Measurements from ENCODE around the gene CD68.
"Not testable (repeated sequence)": the region's sequence is repeated elsewhere in the genome, so short reads cannot be mapped to it uniquely, and the experiment has no call there.

The CD68 gene

DNA sequence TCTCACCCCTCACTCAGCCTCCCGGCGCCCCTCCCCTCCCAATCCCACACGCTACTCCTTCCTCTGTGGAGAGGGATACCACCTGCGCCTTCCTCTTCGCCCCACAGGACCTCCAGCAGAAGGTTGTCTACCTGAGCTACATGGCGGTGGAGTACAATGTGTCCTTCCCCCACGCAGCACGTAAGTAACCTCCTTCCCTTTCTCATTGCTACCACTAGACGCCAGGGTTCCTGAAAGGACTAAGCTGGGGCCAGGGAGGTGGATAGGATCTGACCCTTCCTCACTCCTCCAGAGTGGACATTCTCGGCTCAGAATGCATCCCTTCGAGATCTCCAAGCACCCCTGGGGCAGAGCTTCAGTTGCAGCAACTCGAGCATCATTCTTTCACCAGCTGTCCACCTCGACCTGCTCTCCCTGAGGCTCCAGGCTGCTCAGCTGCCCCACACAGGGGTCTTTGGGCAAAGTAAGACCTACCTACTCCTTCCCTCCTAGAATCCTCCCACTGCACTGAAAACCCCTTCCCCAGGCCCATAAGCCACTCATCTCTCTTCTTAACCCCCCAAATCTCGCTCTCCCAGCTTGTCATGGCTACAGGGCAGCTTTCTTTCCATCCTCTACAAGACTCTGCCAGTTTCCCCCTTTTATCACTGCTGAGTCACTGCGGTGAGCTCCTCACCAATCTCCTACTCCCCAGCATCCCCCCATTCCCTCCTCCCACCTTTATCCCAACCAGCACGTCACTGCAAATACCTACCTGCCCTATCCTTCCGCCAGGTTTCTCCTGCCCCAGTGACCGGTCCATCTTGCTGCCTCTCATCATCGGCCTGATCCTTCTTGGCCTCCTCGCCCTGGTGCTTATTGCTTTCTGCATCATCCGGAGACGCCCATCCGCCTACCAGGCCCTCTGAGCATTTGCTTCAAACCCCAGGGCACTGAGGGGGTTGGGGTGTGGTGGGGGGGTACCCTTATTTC is 1.5 kb downstream of the CD68 start:
- no peak for DNase-seq (ENCODE audit: low read depth)

DNA sequence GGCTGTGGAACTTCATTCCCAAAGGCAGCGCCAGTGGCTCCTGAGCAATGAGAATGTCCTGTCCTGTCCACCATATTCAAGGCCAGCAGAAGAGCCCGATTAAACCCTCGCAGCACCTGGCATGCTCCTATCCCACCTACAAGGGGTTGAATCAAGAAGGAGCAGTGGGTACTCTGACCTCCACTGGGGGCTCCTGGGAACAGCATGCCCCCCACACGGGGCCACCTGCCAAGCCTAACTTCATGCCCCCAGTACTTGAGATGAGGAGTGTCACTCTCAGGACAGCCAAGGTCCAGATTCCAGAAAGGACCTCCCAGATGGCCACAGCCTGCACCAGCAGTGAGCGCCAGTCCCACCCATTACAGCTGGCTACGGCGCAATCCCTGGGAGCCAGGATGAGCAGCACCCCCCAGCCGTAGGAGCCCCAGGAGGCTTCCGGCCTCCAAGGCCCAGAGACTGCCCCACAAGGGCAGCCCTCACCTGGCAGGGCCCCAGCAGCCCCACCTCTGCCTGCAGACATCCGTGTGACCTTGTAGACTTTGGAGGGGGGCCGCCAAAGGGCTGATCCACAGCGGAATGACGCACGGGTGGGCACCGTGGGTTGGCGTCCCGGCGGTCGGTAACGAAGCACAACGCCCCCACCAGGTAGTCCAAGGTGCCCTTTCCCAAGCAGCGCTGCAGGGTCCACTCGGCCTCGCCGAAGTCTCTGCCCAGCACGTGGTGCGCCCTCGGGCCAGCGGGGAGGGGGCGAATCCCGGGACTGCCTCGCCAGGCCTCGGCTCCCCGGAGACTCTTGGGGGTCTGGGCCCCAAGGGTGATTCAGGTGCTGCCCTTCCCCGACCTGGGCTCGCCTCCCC is 3.2 kb downstream of the CD68 start:
- DNase-seq (ENCODE audit: low read depth) = no peak

- peak; percentile 94 for DNase-seq (ENCODE audit: low read depth)
Observed at GRCh38 chr17:7583253-7584109, 4.0 kb downstream of the CD68 start, which contains the start of gene MPDU1. Gene MPDU1, plus strand, starts transcription at chr17:7583852. Its CDS starts 11 bp downstream, at chr17:7583863.

GRCh38 chr17:7586673-7587419 is 7.4 kb downstream of the CD68 start:
- DNase-seq (ENCODE audit: low read depth) = no peak

GRCh38 chr17:7587420-7588151 is 8.1 kb downstream of the CD68 start:
- no peak for DNase-seq (ENCODE audit: low read depth)

DNA sequence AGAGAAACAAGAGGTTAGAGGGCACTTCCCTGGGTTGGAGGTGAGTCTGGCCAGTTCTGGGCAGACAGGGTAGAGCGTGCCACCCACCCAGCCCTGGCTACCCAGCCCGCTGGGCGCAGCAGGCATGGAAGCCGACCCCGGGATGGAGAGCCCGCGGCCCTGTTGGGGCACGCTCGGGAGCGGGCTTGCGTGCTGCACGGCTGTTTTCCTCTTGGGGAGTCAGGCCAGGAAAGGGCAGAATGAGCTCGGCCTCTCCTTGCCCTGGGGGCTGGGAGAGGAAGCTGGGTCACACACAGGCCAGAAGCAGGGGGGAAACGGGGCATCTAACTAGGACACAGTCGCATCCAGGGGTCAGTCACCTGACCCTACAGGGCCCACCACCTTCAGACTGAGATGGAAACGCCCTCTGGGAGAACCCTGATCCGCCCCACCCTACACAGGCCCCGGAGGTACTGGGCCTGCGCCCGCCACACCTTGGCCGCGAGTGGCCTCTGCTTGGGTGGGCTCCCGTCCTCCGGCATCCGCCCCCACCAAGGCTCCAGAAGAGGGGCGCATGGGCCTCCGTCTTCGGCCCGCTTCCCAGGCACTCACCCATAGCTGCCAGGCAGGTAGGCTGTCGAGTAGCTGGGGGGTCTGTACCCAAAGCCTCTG is 9.2 kb downstream of the CD68 start:
- no peak for DNase-seq (ENCODE audit: low read depth)

- peak; percentile 58 for DNase-seq (ENCODE audit: low read depth)
Observed at GRCh38 chr17:7589204-7589868, 9.9 kb downstream of the CD68 start.

- no peak for DNase-seq (ENCODE audit: low read depth)
Observed at GRCh38 chr17:7589891-7590691, 10.7 kb downstream of the CD68 start, which contains the start of gene SOX15. Gene SOX15, minus strand, starts transcription at chr17:7590094. Its CDS starts 418 bp downstream, at chr17:7589676.

- DNase-seq (ENCODE audit: low read depth) = no peak
Observed at GRCh38 chr17:7590743-7591142, 11.3 kb downstream of the CD68 start.

GRCh38 chr17:7591596-7591995 is 12.2 kb downstream of the CD68 start:
- no peak for DNase-seq (ENCODE audit: low read depth)

DNA sequence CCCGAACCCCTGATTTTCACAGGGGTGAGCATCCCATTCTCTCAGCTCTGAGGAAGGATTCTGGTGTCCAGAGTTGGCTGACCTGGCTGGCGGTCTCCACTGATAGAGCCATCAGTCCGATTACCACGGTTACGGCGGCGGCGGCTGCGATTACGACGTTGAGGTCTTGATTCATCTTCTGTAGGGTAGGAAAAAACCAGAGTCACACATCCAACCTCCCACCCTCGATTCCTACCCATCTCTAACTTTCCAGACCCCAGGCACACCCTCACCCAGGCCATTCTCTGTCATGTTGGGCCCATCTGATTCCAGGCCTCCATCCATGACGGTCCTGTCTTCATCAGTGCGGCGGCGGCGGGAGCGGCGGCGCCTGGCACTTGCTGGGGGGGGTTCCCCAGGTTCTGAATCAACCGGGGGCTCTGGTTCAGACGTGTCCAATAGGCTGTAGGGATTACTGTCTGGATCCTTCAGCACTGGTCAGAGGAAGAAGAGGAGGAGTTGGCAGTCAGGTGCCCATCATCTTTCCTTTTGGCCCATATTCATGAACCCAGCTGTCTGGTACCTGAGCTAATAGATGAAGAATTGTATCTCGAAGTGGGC is 13.1 kb downstream of the CD68 start:
- DNase-seq (ENCODE audit: low read depth) = no peak

GRCh38 chr17:7593296-7593695 is 13.9 kb downstream of the CD68 start:
- no peak for DNase-seq (ENCODE audit: low read depth)

DNA sequence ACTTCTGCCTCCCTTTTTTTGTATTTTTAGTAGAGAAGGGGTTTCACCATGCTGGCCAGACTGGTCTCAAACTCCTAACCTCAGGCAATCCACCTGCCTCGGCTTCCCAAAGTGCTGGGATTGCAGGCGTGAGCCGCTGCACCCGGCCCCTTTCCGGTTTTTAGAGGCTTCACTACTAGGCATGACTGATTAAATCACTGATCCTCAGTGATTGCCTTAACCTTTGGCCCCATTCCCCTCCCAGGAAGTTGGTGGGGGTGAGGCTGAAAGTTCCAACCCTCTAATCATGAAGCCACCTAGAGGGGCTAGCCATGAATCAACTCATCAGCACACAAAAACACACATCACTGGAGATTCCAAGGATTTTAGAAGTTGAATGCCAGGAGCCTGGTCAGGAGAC is 18.1 kb downstream of the CD68 start:
- not testable (repeated sequence) for DNase-seq (ENCODE audit: low read depth)

- no peak for DNase-seq (ENCODE audit: low read depth)
Observed at GRCh38 chr17:7606280-7606679, 26.8 kb downstream of the CD68 start.

DNA sequence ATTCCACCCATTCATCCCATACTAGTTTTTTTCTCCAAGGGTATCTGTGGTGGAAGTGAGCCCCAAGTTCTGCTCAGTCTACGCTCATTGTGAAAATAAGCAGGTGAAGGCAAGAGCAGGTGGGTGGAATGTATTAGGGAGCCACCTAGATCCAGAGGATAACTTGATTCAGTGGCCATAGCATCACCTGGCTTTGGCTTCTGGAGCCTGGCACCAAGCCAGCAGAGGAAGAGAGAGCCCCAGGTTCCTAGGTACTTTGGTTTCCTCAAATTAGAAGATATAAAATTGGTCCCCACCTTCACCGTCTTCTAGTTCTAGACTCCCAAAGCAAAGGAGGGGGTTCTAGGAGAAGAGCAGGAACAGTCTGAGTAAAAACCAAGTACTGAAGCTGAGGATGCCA is 31.2 kb downstream of the CD68 start:
- no peak for DNase-seq (ENCODE audit: low read depth)

- no peak for DNase-seq (ENCODE audit: low read depth)
Observed at GRCh38 chr17:7611635-7612293, 32.3 kb downstream of the CD68 start.

GRCh38 chr17:7612294-7612640 is 32.8 kb downstream of the CD68 start:
- DNase-seq (ENCODE audit: low read depth) = no peak

Data from activated T-cell treated with anti-CD3 and anti-CD28 coated beads for 48 hours (primary cell).